Activated CD4-positive, alpha-beta T cell treated with anti-CD3 and anti-CD28 coated beads for 24 hours (primary cell): ENCODE measurements around the gene RGS14.
"Not testable (repeated sequence)": the region's sequence is repeated elsewhere in the genome, so short reads cannot be mapped to it uniquely, and the experiment has no call there.

Experiments used
- DNase-seq, 2 donors: peaks; one replicate each; pipeline ENCODE4 v3.0.0-alpha.2; 2020; ENCODE audit warnings: low read depth in 2 of 2

Gene RGS14

GRCh38 chr5:177402271-177403043 is 44.7 kb downstream of the RGS14 start:
- DNase-seq = peak; percentile 52 to 65

GRCh38 chr5:177403102-177403791 is 45.5 kb downstream of the RGS14 start:
- no peak for DNase-seq

- peak; percentile 71 to 79 for DNase-seq
These were observed 46.3 kb downstream of the RGS14 start for GRCh38 chr5:177403792-177404640.

GRCh38 chr5:177404641-177405179 is 47.0 kb downstream of the RGS14 start:
- no peak for DNase-seq

GRCh38 chr5:177405312-177405711 is 47.6 kb downstream of the RGS14 start:
- DNase-seq = no peak

GRCh38 chr5:177405805-177406204 is 48.1 kb downstream of the RGS14 start:
- no peak for DNase-seq

- no peak for DNase-seq
These were observed 51.5 kb downstream of the RGS14 start, which contains the start of gene F12 for GRCh38 chr5:177409043-177409801. F12 (minus strand) TSS chr5:177409564; CDS start chr5:177409527, 37 bp downstream.

GRCh38 chr5:177410575-177410974 is 52.9 kb downstream of the RGS14 start:
- no peak for DNase-seq

GRCh38 chr5:177412603-177413233 is 55.0 kb downstream of the RGS14 start:
- no peak for DNase-seq

- DNase-seq = no peak
These were observed 56.8 kb downstream of the RGS14 start for GRCh38 chr5:177414481-177414880.

- DNase-seq = not testable (repeated sequence)
These were observed 59.4 kb downstream of the RGS14 start for GRCh38 chr5:177417081-177417480.

GRCh38 chr5:177419046-177419445 is 61.3 kb downstream of the RGS14 start:
- DNase-seq = no peak

- DNase-seq = not testable (repeated sequence)
These were observed 62.7 kb downstream of the RGS14 start for GRCh38 chr5:177420472-177420871.

- DNase-seq = no peak
These were observed 63.5 kb downstream of the RGS14 start for GRCh38 chr5:177421062-177421798.
